ENCODE results near the gene PPM1D. TPM values are rescaled to one million over a fixed set of nuclear protein-coding genes. Genes with fewer than 3 reads are reported as not detected.

The PPM1D gene
- polyA plus RNA-seq, 1 of the 3 experiments (the other 2 are of a cell fraction), result 8.8 TPM

DNA sequence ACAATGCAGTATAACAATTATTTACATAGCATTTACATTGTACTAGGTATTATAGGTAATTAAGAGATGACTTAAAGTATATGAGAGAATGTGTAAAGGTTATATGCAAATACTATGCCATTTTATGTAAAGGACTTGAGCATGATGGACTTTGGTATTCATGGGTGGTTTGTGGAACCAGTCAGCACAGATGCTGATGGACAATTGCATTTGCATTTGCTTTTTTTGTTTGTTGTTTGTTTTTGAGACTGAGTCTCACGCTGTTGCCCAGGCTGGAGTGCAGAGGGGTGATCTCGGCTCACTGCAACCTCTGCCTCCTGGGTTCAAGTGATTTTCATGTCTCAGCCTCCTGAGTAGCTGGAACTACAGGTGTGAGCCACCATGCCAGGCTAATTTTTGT, 113.6 kb downstream of the PPM1D start:
- TF ChIP-seq RAD21 (IDR thresholded peaks at IDR 0.05; ENCODE audit: low read length) (no peak), GABPA (IDR thresholded peaks at IDR 0.05; ENCODE audit: low read depth) (no peak), POLR2AphosphoS5 (IDR thresholded peaks at IDR 0.05; ENCODE audit: low read depth, low read length) (no peak), RCOR1 (IDR thresholded peaks at IDR 0.05; ENCODE audit: low read length) (no peak), GATA2 (CRISPR knock-in tag; IDR thresholded peaks at IDR 0.05) (no peak), EP300 (IDR thresholded peaks at IDR 0.05; ENCODE audit: borderline replicate concordance in 1 of 2, low read depth in 1 of 2, low read length in 1 of 2) (no peak), TCF12 (IDR thresholded peaks at IDR 0.05) (no peak), MXI1 (IDR thresholded peaks at IDR 0.05; ENCODE audit: low read depth, low read length) (no peak), NRF1 (IDR thresholded peaks at IDR 0.05; ENCODE audit: low read depth, low read length) (no peak), NFIC (IDR thresholded peaks at IDR 0.05; ENCODE audit: borderline replicate concordance) (no peak)
- TF ChIP-seq, protein P1, sequence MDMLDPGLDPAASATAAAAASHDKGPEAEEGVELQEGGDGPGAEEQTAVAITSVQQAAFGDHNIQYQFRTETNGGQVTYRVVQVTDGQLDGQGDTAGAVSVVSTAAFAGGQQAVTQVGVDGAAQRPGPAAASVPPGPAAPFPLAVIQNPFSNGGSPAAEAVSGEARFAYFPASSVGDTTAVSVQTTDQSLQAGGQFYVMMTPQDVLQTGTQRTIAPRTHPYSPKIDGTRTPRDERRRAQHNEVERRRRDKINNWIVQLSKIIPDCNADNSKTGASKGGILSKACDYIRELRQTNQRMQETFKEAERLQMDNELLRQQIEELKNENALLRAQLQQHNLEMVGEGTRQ (IDR thresholded peaks at IDR 0.05; ENCODE audit: borderline replicate concordance, low read depth, low read length), result no peak
- TF ChIP-seq, protein P2, sequence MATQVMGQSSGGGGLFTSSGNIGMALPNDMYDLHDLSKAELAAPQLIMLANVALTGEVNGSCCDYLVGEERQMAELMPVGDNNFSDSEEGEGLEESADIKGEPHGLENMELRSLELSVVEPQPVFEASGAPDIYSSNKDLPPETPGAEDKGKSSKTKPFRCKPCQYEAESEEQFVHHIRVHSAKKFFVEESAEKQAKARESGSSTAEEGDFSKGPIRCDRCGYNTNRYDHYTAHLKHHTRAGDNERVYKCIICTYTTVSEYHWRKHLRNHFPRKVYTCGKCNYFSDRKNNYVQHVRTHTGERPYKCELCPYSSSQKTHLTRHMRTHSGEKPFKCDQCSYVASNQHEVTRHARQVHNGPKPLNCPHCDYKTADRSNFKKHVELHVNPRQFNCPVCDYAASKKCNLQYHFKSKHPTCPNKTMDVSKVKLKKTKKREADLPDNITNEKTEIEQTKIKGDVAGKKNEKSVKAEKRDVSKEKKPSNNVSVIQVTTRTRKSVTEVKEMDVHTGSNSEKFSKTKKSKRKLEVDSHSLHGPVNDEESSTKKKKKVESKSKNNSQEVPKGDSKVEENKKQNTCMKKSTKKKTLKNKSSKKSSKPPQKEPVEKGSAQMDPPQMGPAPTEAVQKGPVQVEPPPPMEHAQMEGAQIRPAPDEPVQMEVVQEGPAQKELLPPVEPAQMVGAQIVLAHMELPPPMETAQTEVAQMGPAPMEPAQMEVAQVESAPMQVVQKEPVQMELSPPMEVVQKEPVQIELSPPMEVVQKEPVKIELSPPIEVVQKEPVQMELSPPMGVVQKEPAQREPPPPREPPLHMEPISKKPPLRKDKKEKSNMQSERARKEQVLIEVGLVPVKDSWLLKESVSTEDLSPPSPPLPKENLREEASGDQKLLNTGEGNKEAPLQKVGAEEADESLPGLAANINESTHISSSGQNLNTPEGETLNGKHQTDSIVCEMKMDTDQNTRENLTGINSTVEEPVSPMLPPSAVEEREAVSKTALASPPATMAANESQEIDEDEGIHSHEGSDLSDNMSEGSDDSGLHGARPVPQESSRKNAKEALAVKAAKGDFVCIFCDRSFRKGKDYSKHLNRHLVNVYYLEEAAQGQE (IDR thresholded peaks at IDR 0.05; ENCODE audit: low read depth, low read length), result no peak
- TF ChIP-seq, protein P3, sequence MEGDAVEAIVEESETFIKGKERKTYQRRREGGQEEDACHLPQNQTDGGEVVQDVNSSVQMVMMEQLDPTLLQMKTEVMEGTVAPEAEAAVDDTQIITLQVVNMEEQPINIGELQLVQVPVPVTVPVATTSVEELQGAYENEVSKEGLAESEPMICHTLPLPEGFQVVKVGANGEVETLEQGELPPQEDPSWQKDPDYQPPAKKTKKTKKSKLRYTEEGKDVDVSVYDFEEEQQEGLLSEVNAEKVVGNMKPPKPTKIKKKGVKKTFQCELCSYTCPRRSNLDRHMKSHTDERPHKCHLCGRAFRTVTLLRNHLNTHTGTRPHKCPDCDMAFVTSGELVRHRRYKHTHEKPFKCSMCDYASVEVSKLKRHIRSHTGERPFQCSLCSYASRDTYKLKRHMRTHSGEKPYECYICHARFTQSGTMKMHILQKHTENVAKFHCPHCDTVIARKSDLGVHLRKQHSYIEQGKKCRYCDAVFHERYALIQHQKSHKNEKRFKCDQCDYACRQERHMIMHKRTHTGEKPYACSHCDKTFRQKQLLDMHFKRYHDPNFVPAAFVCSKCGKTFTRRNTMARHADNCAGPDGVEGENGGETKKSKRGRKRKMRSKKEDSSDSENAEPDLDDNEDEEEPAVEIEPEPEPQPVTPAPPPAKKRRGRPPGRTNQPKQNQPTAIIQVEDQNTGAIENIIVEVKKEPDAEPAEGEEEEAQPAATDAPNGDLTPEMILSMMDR (IDR thresholded peaks at IDR 0.05), result no peak
- TF ChIP-seq, protein P4, sequence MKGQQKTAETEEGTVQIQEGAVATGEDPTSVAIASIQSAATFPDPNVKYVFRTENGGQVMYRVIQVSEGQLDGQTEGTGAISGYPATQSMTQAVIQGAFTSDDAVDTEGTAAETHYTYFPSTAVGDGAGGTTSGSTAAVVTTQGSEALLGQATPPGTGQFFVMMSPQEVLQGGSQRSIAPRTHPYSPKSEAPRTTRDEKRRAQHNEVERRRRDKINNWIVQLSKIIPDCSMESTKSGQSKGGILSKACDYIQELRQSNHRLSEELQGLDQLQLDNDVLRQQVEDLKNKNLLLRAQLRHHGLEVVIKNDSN (IDR thresholded peaks at IDR 0.05; ENCODE audit: borderline replicate concordance, low read depth), result no peak
- POLR2A ChIA-PET, result no interaction called here
- H3K4me3 ChIP-seq (ENCODE audit: low read depth in 2 of 2, low read length in 1 of 2), result no peak overlapping the region
- no peak overlapping the region for H2AFZ ChIP-seq (ENCODE audit: low read depth)
- no peak overlapping the region for H3K4me2 ChIP-seq
- no peak for DNase-seq
- no peaks in the 10 kb centered on the region for H3K9me3 ChIP-seq
- H4K20me1 ChIP-seq (ENCODE audit: insufficient read depth), result no peaks in the 10 kb centered on the region
- WGBS (ENCODE audit: low lambda C conversion rate), result 100% methylated on average over 2 of the region's 2 CpGs
- no peaks in the 10 kb centered on the region for H3K36me3 ChIP-seq (replicated peaks in 1 of 2; ENCODE audit: control insufficient read depth in 1 of 2, insufficient read depth in 2 of 2, low read length in 1 of 2)
- CTCF ChIA-PET, result interaction anchor here (0.7 to 1.8 kb wide), 5 partner anchors 7 to 698 kb away, joined by 3 to 7 read pairs (median 5); no protein-coding TSS in a partner anchor
- no peaks in the 10 kb centered on the region for H3F3A ChIP-seq (replicated peaks; ENCODE audit: insufficient read depth)
- H3K4me1 ChIP-seq (ENCODE audit: control insufficient read depth in 1 of 2, insufficient read depth in 2 of 2, low read depth in 1 of 2, low read length in 1 of 2), result no peaks in the 10 kb centered on the region
- no peaks in the 10 kb centered on the region for H3K9me2 ChIP-seq
- no peaks in the 10 kb centered on the region for H3K79me2 ChIP-seq (ENCODE audit: insufficient read depth)
- no peaks in the 10 kb centered on the region for H3K27me3 ChIP-seq (ENCODE audit: insufficient read depth)
- no peak overlapping the region for H3K27ac ChIP-seq (ENCODE audit: low read depth in 2 of 2, low read length in 1 of 2)
- H3K9ac ChIP-seq, result no peak overlapping the region

Small RNA genes lying within 50 kb of the gene (small RNA-seq; reads per million reads assigned to genes)
- gene AC011921.2, result 0 reads per million in 7 experiments
- gene RN7SL606P, result 0 reads per million in 7 experiments
- gene RNU6-623P, result 0 reads per million in 7 experiments

Other genes starting within 250 kb of the PPM1D start
- 25.6 and 31.8 TPM in 2 replicates for gene USP32, start 208.1 kb upstream of the PPM1D start, polyA plus RNA-seq (2012; rRNA removed)
- gene CHCT1, start 177.7 kb upstream of the PPM1D start, polyA plus RNA-seq (2012; rRNA removed), result not detected in 2 replicates
- 7.6 and 12.5 TPM in 2 replicates for gene APPBP2, start 74.0 kb upstream of the PPM1D start, polyA plus RNA-seq (2012; rRNA removed)
- 5.9 and 6.3 TPM in 2 replicates for gene BCAS3, start 77.7 kb downstream of the PPM1D start, polyA plus RNA-seq (2012; rRNA removed)

Measured in SK-N-SH (cell line).